ENCODE measurements around the gene FA2H. TPM values are rescaled to one million over a fixed set of nuclear protein-coding genes. Genes with fewer than 3 reads are reported as not detected.

Gene FA2H
- total and polyA plus RNA-seq, 2 of the 13 experiments (the other 11 are each of a cell fraction or from before 2014, with no cell fraction given) = 0.20 TPM; not detected in 1

- TF ChIP-seq, protein P1, sequence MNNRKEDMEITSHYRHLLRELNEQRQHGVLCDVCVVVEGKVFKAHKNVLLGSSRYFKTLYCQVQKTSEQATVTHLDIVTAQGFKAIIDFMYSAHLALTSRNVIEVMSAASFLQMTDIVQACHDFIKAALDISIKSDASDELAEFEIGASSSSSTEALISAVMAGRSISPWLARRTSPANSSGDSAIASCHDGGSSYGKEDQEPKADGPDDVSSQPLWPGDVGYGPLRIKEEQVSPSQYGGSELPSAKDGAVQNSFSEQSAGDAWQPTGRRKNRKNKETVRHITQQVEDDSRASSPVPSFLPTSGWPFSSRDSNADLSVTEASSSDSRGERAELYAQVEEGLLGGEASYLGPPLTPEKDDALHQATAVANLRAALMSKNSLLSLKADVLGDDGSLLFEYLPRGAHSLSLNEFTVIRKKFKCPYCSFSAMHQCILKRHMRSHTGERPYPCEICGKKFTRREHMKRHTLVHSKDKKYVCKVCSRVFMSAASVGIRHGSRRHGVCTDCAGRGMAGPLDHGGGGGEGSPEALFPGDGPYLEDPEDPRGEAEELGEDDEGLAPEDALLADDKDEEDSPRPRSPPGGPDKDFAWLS (CRISPR knock-in tag; IDR thresholded peaks at IDR 0.05; ENCODE audit: borderline replicate concordance) = no peak
- TF ChIP-seq AKNA (CRISPR knock-in tag; IDR thresholded peaks at IDR 0.05; ENCODE audit: borderline replicate concordance) (no peak), HNF1B (CRISPR knock-in tag; IDR thresholded peaks at IDR 0.05) (0 out of 2 replicates have a peak, but pooled peaks have one; percentile 14), ZFP36 (IDR thresholded peaks at IDR 0.05; ENCODE audit: borderline replicate concordance, low read depth, low read length, partially characterized antibody) (no peak), MXI1 (IDR thresholded peaks at IDR 0.05; ENCODE audit: borderline replicate concordance, low read depth, low read length) (no peak; the same call in 2 of the 3 replicates), RNF2 (conservative IDR thresholded peaks at IDR 0.05; ENCODE audit: low read depth) (no peak), ZNF331 (CRISPR knock-in tag; IDR thresholded peaks at IDR 0.05) (peak; percentile 25; the same call in 1 of the 2 replicates), E2F1 (CRISPR knock-in tag; IDR thresholded peaks at IDR 0.05) (no peak)
- TF ChIP-seq, protein P2, sequence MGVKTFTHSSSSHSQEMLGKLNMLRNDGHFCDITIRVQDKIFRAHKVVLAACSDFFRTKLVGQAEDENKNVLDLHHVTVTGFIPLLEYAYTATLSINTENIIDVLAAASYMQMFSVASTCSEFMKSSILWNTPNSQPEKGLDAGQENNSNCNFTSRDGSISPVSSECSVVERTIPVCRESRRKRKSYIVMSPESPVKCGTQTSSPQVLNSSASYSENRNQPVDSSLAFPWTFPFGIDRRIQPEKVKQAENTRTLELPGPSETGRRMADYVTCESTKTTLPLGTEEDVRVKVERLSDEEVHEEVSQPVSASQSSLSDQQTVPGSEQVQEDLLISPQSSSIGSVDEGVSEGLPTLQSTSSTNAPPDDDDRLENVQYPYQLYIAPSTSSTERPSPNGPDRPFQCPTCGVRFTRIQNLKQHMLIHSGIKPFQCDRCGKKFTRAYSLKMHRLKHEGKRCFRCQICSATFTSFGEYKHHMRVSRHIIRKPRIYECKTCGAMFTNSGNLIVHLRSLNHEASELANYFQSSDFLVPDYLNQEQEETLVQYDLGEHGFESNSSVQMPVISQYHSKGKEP (CRISPR knock-in tag; IDR thresholded peaks at IDR 0.05) = 0 out of 2 replicates have a peak, but pooled peaks have one; percentile 57
- TF ChIP-seq, protein P3, sequence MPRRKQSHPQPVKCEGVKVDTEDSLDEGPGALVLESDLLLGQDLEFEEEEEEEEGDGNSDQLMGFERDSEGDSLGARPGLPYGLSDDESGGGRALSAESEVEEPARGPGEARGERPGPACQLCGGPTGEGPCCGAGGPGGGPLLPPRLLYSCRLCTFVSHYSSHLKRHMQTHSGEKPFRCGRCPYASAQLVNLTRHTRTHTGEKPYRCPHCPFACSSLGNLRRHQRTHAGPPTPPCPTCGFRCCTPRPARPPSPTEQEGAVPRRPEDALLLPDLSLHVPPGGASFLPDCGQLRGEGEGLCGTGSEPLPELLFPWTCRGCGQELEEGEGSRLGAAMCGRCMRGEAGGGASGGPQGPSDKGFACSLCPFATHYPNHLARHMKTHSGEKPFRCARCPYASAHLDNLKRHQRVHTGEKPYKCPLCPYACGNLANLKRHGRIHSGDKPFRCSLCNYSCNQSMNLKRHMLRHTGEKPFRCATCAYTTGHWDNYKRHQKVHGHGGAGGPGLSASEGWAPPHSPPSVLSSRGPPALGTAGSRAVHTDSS (CRISPR knock-in tag; conservative IDR thresholded peaks at IDR 0.05) = no peak
These were observed 78.9 kb downstream of the FA2H start (continued) for GRCh38 chr16:74695450-74696422.
